H1 (cell line): ENCODE measurements around the gene SH3PXD2B.

Source experiments
- CHD1 ChIP-seq: IDR thresholded peaks from 2 replicates; pipeline ENCODE4 v1.6.1; 2012; ENCODE audit warnings: low read depth, low read length, improper control_type of control experiment
- CTCF ChIP-seq, 3 experiments: IDR thresholded peaks; 1 replicate in 2 of 3; 2 replicates in 1 of 3; pipeline versions ENCODE4 v1.5.1 to v1.6.1; 2011; ENCODE audit warnings: low read length in 3 of 3, mild to moderate bottlenecking in 3 of 3, inconsistent platforms in 2 of 3, low read depth in 1 of 3, moderate library complexity in 1 of 3; ENCODE audit not compliant: insufficient read depth in 1 of 3; ENCODE audit errors: control extremely low read depth in 1 of 3
- EP300 ChIP-seq, 2 experiments: IDR thresholded peaks; 1 replicate in 1 of 2; 2 replicates in 1 of 2; pipeline ENCODE4 v1.6.1; 2011 to 2012; ENCODE audit warnings: low read depth in 2 of 2, low read length in 2 of 2, mild to moderate bottlenecking in 2 of 2, borderline replicate concordance in 1 of 2, inconsistent platforms in 1 of 2, moderate library complexity in 1 of 2
- EZH2 ChIP-seq: fragments of 200-600 bp; sonication (generic); IDR thresholded peaks from 2 replicates; pipeline ENCODE4 v1.7.1; 2012; ENCODE audit warnings: low read depth, mild to moderate bottlenecking, moderate library complexity, low read length, inconsistent platforms; ENCODE audit not compliant: severe bottlenecking
- HDAC2 ChIP-seq, 2 experiments: fragments of 300-600 bp in 1 of 2; sonication (generic) in 1 of 2; IDR thresholded peaks; 2 replicates each; pipeline ENCODE4 v1.6.1; 2011 to 2012; ENCODE audit warnings: low read depth in 2 of 2, low read length in 2 of 2, mild to moderate bottlenecking in 2 of 2, moderate library complexity in 2 of 2, borderline replicate concordance in 1 of 2, inconsistent platforms in 1 of 2
- JUN ChIP-seq: IDR thresholded peaks from 2 replicates; pipeline ENCODE4 v1.6.1; 2011; ENCODE audit warnings: low read depth, mild to moderate bottlenecking, improper control_type of control experiment, low read length
- MAFK ChIP-seq: IDR thresholded peaks from 2 replicates; pipeline ENCODE4 v1.6.1; 2012; ENCODE audit warnings: low read depth, mild to moderate bottlenecking, improper control_type of control experiment, low read length
- NRF1 ChIP-seq: IDR thresholded peaks from 2 replicates; pipeline ENCODE4 v1.6.1; 2011; ENCODE audit warnings: mild to moderate bottlenecking, low read depth, low read length, improper control_type of control experiment
- POLR2AphosphoS5 ChIP-seq: IDR thresholded peaks from 2 replicates; pipeline ENCODE4 v1.6.1; 2011; ENCODE audit warnings: low read depth, low read length
- RFX5 ChIP-seq: IDR thresholded peaks from 2 replicates; pipeline ENCODE4 v1.6.1; 2011; ENCODE audit warnings: low read depth, low read length, improper control_type of control experiment, borderline replicate concordance
- SIX5 ChIP-seq: IDR thresholded peaks from 2 replicates; pipeline ENCODE4 v1.6.1; 2011; ENCODE audit warnings: mild to moderate bottlenecking, low read depth, low read length
- SRF ChIP-seq: IDR thresholded peaks from 2 replicates; pipeline ENCODE4 v1.6.1; 2011; ENCODE audit warnings: mild to moderate bottlenecking, low read depth, low read length, moderate library complexity
- ZNF274 ChIP-seq: IDR thresholded peaks from 2 replicates; pipeline ENCODE4 v1.7.0; 2012; ENCODE audit warnings: low read length, borderline replicate concordance; ENCODE audit errors: extremely low read depth
- TF ChIP-seq, protein P1 (sequence below): IDR thresholded peaks from 2 replicates; pipeline ENCODE4 v1.6.1; 2011; ENCODE audit warnings: low read length, improper control_type of control experiment

- no peak for TF ChIP-seq SRF
- no peak for TF ChIP-seq EZH2
- TF ChIP-seq POLR2AphosphoS5, result no peak
- TF ChIP-seq RFX5, result no peak
- no peak for TF ChIP-seq EP300 (IDR thresholded peaks at IDR 0.05; ENCODE audit: borderline replicate concordance in 1 of 2, low read depth in 2 of 2, low read length in 2 of 2)
- TF ChIP-seq MAFK, result no peak
- no peak for TF ChIP-seq JUN
- no peak for TF ChIP-seq SIX5
- TF ChIP-seq, protein P1, sequence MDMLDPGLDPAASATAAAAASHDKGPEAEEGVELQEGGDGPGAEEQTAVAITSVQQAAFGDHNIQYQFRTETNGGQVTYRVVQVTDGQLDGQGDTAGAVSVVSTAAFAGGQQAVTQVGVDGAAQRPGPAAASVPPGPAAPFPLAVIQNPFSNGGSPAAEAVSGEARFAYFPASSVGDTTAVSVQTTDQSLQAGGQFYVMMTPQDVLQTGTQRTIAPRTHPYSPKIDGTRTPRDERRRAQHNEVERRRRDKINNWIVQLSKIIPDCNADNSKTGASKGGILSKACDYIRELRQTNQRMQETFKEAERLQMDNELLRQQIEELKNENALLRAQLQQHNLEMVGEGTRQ, result no peak
- no peak for TF ChIP-seq CTCF (IDR thresholded peaks at IDR 0.05; ENCODE audit: control extremely low read depth in 1 of 3, insufficient read depth in 1 of 3, low read depth in 1 of 3, low read length in 3 of 3)
- no peak for TF ChIP-seq ZNF274
- TF ChIP-seq CHD1, result no peak
- no peak for TF ChIP-seq HDAC2 (IDR thresholded peaks at IDR 0.05; ENCODE audit: borderline replicate concordance in 1 of 2, low read depth in 2 of 2, low read length in 2 of 2)
- no peak for TF ChIP-seq NRF1
Observed at GRCh38 chr5:172379481-172379880, 74.8 kb downstream of the SH3PXD2B start.
